IPS-18c (cell line): ENCODE measurements around the gene MAB21L1.

Source experiments
- H3K4me3 ChIP-seq: 2 replicates; pipeline ENCODE4 v1.7.0; 2013; ENCODE audit warnings: low read depth, mild to moderate bottlenecking, low read length, moderate library complexity; ENCODE audit not compliant: insufficient read depth
- H3K9me3 ChIP-seq: one replicate; pipeline ENCODE4 v1.6.1; 2013; ENCODE audit warnings: mild to moderate bottlenecking, low read length, moderate library complexity; ENCODE audit not compliant: control insufficient read depth, insufficient read depth

MAB21L1 gene

DNA sequence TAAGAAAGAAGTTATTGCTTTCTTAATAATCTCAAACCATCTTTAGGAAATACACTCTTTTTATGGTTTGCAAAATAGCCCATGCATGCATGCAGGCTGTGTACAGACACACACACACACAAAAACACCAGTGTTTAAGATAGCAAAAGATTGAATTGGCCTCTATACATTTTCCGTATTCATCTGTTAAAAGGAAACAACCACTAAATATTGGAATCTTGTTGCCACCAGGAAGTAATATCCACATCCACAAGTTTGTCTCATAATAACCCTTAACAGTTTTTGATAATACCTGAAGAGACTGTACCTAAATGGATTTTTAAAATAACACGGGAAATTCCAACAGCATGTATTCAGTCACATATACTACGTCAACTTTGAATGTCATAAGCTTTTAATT, 7.3 kb upstream of the MAB21L1 start:
- H3K9me3 ChIP-seq = no peaks in the 10 kb centered on the region
- H3K4me3 ChIP-seq = no peak overlapping the region

DNA sequence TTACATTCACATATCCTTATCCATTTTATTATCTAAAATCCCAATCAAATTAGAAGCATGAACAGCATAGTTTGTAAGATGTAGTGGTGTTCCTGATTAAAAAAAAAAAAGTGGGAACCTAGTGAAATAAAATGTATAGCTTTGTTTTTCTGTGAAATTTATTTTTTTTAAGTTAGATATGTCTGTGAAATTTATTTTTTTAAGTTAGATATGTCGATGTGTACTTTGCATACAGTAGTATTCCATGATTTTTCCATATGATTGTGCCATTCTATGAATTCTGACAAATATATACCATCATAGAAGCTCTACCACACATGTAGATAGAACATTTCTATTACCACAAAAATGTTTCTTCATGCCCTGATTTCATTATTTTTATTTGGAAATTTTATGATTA, 6.0 kb upstream of the MAB21L1 start:
- Histone ChIP-seq H3K4me3 (no peak overlapping the region), H3K9me3 (no peaks in the 10 kb centered on the region)

DNA sequence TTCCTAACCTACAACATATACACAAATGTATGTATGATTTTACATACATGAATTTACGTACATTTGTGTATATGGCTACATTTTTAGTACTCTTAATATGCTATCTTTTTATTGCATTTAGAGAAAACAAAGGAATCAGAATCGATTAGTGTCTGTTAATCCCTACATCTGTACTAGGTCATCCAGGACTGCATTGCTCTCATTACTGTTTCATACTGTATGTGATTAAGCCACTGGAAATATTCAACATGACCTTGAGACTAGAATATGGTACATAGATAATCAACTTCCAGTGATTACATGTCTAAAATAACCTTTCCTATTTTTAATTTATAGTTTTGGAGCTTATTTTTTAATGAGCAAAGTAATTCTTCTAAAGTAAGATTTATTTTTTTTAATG, 5.3 kb upstream of the MAB21L1 start:
- Histone ChIP-seq H3K4me3 (no peak overlapping the region), H3K9me3 (no peaks in the 10 kb centered on the region)

DNA sequence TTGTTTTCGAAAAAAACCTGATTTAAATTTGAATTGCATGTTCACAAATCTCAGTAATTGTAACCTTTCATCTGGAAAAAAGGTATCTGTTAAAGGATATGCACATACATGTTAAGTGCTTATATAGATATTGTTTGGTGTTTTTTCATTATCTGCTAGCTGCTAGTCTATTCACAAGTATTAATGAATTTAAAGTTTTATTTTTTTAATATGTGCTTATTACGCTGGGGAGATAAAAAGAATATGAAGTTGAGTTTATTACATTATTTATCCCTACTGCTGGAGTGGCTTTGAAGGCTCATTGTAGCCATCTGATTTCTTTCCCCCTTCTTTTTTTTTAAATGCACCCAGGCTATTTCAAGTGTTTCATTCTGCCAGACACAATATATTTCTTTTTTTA, 3.9 kb upstream of the MAB21L1 start:
- H3K4me3 ChIP-seq = no peak overlapping the region

DNA sequence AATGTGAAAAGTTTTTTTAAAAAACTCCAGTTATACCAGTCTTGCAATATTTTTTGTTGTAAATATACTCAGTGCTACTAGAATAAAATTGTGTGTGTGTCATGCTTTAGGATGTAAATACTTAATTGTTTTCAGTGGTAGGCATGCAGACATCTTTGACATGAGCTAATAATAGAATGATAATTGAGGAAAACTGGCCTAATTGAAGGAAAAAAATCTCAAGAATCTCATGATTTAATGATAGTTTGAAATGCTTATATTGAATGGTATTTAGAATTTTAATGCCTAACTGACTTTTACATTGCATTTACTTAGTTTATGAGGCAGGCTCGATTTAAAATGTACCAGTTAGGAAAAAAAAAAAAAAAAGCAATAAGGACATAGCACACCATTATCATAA, 3.2 kb upstream of the MAB21L1 start:
- Histone ChIP-seq H3K4me3 (no peak overlapping the region), H3K9me3 (no peaks in the 10 kb centered on the region)

More for the DNA sequence above, 3.9 kb upstream of the MAB21L1 start:
- H3K9me3 ChIP-seq = no peaks in the 10 kb centered on the region

DNA sequence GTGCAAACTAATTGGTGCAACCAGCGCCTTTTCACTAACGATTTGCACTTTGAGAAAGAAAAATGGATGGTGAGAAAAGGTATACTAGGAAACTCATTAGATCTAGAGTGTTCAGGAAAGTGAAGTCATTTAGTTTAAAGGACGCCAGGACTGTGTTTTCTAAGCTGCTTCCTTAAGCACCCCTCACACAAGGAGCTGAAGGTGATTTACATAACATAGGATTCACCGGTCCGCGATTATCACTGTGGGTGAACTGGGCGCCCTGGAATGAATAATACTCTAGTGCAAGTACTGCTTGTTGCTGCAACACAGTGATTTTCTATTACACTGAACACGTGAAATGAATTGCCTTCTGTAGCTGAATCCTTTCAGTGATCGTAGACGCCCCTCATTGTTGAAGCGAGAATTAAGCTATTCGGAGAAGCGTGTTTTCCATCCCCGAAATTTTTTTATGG, 2.6 kb upstream of the MAB21L1 start:
- Histone ChIP-seq H3K9me3 (no peaks in the 10 kb centered on the region), H3K4me3 (peak overlapping the region; percentile 50)

DNA sequence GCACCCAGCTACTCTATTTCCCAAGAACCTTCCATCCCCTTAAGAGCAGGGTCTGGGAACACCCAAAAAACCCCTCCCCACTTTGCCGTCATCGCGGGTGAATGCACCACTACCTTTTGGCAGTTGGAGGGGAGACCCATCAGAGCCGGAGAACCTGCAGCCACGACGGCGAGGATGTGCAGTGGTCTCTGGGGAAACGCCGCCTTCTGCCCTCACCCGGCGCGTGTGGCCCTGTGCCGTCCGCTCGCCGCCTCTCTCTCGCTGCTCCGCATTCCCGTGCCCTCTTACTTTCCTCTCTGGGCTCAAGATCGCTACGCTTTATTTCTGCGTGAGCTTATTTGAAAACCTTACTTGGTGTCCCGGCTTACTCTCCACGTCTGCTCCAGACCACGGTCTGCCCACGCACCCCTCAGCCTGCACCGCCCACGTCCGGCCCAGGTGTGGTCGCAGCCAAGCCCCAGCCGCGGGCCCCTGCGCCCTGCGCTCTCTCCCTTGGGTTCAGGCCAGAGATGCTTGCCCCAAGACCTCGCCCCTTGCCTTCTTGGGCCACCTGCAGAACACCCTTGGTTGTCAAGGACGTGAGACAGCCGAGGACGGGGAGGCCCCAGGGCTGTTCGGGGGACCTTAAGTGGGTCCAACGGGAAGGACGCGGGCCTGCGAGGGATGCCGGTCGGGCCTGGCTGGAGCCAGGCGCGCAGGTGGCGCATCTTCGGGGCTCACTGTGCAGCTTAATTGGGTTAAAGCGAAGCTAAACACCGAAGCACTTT, 2.0 kb upstream of the MAB21L1 start:
- H3K9me3 ChIP-seq = no peaks in the 10 kb centered on the region
- peak overlapping the region; percentile 50 for H3K4me3 ChIP-seq

DNA sequence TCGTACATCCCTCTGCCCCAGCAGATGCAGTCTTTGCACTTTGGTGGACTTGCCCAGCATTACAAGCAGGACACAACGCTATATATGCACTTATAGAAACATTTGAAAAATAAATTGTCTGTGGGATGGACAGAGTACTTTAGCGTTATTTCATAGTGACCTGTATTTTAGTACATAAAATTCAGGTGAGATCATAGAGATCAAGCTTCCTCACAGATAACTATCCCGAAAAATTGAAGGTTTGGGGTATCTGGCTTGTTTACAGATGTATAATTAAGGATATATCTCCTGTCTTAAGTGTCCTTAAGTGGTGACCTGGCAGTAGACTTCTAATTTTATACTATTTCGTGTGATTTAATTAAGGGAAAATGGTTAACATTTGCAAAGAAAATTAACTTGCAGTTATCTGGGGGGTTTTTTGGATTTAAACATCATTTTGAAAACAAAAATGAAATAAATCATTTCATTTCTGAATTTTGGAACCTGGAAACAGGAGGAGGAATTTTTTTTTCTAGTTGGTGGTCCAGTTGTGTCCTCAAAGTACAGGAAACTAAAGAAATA, 977 bp upstream of the MAB21L1 start:
- Histone ChIP-seq H3K9me3 (no peaks in the 10 kb centered on the region), H3K4me3 (no peak overlapping the region)

DNA sequence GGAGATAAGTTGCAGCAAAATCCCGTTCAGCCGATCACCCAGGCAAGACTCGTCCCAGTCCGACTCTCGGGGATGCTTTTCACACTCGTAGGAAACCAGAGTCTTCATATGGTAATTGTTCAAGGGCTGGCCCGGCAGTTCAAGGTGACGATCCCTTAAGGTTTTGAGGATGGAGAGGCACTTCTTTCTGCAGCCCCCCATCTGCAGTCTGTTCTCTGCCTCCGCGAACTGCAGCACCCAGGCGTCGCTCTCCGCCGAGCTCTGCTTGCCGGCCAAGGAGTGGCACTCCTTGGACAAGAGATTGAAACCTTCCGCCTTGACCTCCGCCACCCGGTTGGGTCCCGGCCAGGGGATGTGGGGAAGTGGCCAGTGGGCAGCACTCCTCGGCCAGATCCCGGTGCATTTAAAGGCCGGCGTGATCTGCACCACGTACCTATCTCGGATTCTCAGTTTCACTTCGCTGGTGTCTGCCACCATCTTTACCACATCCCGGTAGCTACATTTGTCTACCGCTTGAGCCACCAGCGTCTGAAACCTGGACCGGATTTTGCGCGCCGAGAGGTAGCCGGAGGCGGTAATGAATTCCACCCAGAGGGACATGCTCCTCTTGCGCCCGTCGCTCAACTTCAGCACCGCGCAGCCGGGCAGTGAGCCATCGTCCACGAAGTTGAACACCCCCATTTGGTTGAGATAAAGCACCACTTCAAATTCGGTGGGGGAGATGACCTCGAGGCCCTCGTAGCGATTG, 1.1 kb downstream of the MAB21L1 start:
- Histone ChIP-seq H3K4me3 (peak overlapping the region; percentile 43), H3K9me3 (no peaks in the 10 kb centered on the region)

DNA sequence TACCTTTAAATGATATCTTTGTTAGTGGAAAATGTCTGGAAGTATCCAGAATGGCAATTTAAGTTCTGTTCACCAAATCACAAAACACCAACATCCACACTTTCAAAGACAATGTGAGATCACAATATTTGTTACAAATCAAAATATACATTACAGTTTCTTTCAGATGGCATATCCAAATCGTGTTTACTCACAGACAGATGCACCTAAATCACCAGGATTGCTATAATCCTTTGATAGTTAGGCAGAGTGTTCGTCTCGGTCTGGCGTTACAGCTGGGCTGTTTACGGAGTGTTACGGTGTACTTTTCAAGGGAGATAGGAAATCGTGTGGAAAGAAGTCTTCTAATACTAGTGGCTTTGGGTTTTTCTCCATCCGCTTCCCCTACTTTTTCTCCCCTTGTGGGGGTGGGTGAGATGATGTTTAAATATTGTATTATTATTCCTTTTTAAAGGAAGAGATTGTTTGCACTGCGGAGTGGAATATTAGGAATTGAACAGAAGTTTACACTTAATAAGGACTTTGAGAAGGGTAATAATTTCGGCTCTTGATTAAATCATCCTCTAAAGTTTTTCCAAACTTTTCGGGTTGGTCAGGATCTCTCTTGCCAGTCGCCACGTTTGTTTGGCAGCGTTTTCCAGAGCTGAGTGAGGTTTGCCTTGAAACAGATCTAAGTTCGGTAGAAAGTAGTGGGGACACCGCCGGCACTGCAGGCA, 1.8 kb downstream of the MAB21L1 start:
- H3K4me3 ChIP-seq = peak overlapping the region; percentile 43; the same call in 1 of the 2 replicates
- H3K9me3 ChIP-seq = no peaks in the 10 kb centered on the region

DNA sequence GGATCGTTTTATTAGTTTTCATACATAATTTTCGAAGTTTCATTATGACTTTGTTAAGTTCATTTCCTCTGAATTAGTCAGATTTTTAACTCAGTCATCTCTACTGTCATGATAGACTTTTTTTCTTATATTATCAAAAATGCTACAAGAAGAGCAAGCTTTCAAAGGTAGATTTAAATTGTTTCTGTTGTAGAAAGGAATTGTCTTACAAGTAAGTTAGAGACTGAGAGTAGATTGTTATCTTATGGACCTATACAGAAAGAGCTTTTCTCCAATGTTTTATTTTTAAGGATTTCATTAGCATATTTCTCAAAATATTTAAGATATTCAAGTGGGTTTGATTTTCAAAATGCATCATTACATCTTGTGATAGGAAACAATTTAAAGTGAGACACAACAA, 2.7 kb downstream of the MAB21L1 start:
- Histone ChIP-seq H3K9me3 (no peaks in the 10 kb centered on the region), H3K4me3 (no peak overlapping the region)

DNA sequence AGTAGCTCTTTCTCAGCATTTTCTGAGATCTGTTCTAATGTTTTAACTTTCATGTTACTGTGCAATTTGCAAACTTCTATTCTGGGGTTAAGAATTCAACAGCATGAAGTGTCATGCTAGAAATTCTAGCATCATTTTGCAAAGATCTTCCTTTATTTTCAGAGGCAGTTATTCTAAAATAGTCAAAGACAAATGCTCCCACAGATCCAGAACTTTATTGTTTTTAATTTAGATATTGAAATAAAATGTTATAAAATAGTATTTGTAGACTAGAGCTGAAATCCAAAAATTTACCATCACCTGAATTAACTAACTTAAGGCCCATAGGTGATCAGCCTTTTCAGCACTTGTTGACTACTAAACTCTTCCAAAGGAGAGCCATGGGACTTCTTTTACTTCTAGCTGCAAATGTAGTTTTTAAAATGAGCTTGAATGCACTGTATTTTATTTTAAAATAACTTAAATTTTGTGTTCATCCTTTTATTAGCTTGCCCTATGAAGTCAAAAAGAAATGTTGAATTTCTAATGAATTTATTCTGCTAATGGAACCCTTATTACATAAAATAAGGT, 3.2 kb downstream of the MAB21L1 start:
- no peak overlapping the region for H3K4me3 ChIP-seq
- no peaks in the 10 kb centered on the region for H3K9me3 ChIP-seq

DNA sequence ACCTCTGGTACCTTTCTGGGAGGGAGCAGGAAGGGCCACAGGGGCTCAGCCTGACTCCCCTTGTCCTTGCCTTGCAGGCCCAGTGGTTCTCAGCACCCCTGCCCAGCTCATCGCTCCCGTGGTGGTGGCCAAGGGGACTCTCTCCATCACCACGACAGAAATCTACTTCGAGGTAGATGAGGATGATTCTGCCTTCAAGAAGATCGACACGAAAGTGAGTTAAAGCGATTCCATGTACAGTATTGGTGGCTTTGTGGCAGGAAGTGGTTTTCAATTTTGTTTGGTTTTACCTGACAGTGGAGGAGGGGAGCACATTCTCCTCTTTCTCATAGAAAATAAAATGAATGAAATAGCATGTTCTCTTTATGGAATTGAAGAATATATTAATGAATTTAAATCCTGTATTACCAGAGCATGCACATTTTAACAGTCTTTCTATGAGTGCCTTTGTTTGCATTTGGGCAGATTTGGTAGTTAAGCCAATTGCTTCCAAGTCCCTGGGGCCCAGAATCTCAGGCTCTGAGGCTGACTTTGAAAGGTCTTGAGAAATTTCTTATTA, 4.1 kb downstream of the MAB21L1 start:
- Histone ChIP-seq H3K4me3 (no peak overlapping the region), H3K9me3 (no peaks in the 10 kb centered on the region)

DNA sequence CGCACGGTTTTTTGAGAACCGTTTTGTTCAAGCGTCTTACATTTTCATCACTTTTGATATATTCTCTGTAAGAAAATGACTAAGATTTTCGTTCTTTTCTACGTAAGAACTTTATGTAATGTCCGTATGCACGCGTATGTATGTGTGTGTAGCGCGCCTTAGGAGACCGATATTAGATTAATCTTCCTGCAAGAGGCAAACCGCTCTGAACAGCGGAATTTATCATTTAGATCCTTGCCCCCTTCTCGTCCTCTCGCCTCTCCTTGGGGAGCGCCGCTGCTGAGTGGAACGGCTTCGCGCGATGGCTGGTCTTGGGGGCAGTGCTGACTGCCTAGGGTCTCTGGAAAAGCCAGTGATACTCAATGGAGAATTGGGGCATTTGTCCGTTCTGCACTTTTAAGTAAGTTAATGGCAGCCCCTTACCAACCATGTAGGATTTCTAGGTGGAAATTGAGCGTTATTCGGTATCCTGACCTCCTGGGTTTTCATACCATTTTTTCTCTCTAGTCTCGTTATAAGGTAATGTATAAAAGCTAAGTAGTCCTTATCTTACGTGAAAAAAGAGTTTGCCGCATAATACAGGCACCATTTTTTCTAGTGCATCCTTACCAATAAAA, 4.7 kb downstream of the MAB21L1 start:
- Histone ChIP-seq H3K4me3 (peak overlapping the region; percentile 61; the same call in 1 of the 2 replicates), H3K9me3 (no peaks in the 10 kb centered on the region)

DNA sequence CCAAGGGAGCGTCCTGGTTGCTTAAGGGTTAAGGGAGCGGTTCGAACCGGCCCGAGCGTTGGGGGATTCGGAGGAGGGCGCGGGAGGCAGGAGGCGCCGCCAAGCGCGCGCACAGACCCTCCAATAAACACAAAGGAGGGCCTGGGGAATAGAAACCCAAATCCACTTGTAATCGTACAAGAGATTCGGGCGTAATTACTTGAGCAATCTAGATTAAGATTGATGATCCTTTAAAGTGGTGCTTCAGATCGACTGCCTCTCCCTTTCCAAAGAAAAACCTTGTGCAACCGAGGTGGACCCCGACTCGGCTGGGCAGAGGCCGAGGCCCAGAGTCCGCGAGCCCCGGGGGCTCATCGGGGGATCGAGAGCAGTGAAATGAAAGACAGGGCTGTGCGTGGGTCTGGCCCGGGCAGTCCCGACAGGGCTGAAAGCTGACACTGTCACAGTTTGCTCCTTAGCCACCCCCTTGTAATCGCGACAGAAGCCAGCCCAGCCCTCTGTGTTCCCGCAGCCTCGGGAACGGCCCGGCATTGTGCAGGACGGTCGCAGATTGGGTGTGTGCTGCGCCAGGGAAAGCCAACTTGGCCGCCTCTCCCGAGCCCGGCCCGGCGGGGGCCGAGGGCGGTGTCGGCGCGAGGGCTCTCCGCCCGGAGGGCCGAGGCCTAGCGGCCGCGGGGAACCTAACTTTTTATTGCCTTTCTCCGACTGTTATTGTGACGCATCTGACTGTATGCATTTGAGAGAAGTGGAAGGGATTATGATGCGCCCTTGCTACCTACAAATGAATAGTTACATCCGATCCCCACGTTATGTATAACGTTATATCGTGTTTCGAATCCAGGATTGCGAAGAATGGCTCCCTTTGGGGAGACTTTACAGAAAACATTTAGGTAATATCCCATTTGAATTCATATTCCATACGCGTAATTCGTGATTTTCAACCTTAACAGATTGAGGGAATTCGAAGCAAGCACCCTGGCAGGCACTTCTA, 5.5 kb downstream of the MAB21L1 start:
- Histone ChIP-seq H3K4me3 (peak overlapping the region; percentile 61), H3K9me3 (no peaks in the 10 kb centered on the region)
